H1 (cell line): Measurements from ENCODE around the gene MGLL. TPM values are rescaled to one million over a fixed set of nuclear protein-coding genes. Genes with fewer than 3 reads are reported as not detected.

Source experiments
- CTCF ChIA-PET: fragments of 300-600 bp; sonication (Branson Sonifier 250); formaldehyde crosslinking; loops from one replicate; lab custom pipeline; 2021; ENCODE audit not compliant: partially characterized antibody; lab: Charles Lee
- POLR2A ChIA-PET: fragments of 300-600 bp; sonication (Branson Sonifier 250); formaldehyde crosslinking; loops from one replicate; lab custom pipeline; 2021; ENCODE audit warnings: inconsistent platforms; ENCODE audit not compliant: partially characterized antibody; lab: Charles Lee
- DNase-seq, 2 experiments: peaks; one replicate each; pipeline versions ENCODE4 v3.0.0 to v3.0.0-alpha.2; 2010 to 2022; ENCODE audit warnings: low spot score in 2 of 2, low read depth in 1 of 2, mixed read lengths in 1 of 2
- FAIRE-seq: peaks from 2 replicates; lab custom pipeline; 2011; peaks lifted over from hg19 to GRCh38; lab: Jason Lieb, UNC
- H2AFZ ChIP-seq: 2 replicates; pipeline ENCODE4 v1.8.1; 2012; ENCODE audit warnings: low read length, inconsistent platforms
- H2AK5ac ChIP-seq: 2 replicates; pipeline ENCODE4 v1.6.1; 2013; ENCODE audit warnings: low read depth, low read length
- H2BK120ac ChIP-seq: replicated peaks from 2 replicates; pipeline ENCODE3; 2013; ENCODE audit warnings: low read depth, low read length, inconsistent platforms
- H2BK12ac ChIP-seq: 2 replicates; pipeline ENCODE4 v1.6.1; 2013; ENCODE audit warnings: low read depth, low read length
- H2BK15ac ChIP-seq: 2 replicates; pipeline ENCODE4 v1.6.1; 2013; ENCODE audit warnings: low read length
- H2BK20ac ChIP-seq: 2 replicates; pipeline ENCODE4 v1.6.1; 2013; ENCODE audit warnings: low read length
- H2BK5ac ChIP-seq: 2 replicates; pipeline ENCODE4 v1.6.1; 2013; ENCODE audit warnings: low read depth, low read length
- H3K14ac ChIP-seq: 2 replicates; pipeline ENCODE4 v1.6.1; 2013; ENCODE audit warnings: inconsistent platforms; ENCODE audit not compliant: insufficient read length
- H3K18ac ChIP-seq: 2 replicates; pipeline ENCODE4 v1.6.1; 2013; ENCODE audit warnings: low read length; ENCODE audit errors: extremely low read depth
- H3K23ac ChIP-seq: 2 replicates; pipeline ENCODE4 v1.6.1; 2013; ENCODE audit warnings: inconsistent platforms; ENCODE audit not compliant: insufficient read length
- H3K23me2 ChIP-seq: 2 replicates; pipeline ENCODE4 v1.6.1; 2013; ENCODE audit warnings: low read depth, low read length
- H3K27ac ChIP-seq: 2 replicates; pipeline ENCODE4 v1.6.1; 2011; ENCODE audit warnings: low read depth, low read length, inconsistent platforms
- H3K27me3 ChIP-seq, 4 experiments: replicated peaks in 1 of 4; 1 replicate in 1 of 4; 2 replicates in 3 of 4; pipeline versions ENCODE4 v1.6.1 to v1.8.1; 2011 to 2013; ENCODE audit warnings: low read length in 3 of 4, mild to moderate bottlenecking in 3 of 4, inconsistent platforms in 2 of 4, mixed read lengths in 2 of 4, moderate library complexity in 1 of 4; ENCODE audit not compliant: control insufficient read depth in 3 of 4, insufficient read depth in 3 of 4; ENCODE audit errors: extremely low read depth in 1 of 4
- H3K36me3 ChIP-seq, 4 experiments: 2 replicates each; pipeline versions ENCODE4 v1.6.1 to v1.8.1; 2011 to 2013; ENCODE audit warnings: mild to moderate bottlenecking in 4 of 4, low read length in 3 of 4, moderate library complexity in 2 of 4, control low read depth in 1 of 4, inconsistent platforms in 1 of 4; ENCODE audit not compliant: insufficient read depth in 4 of 4, control insufficient read depth in 2 of 4
- H3K4ac ChIP-seq: replicated peaks from 2 replicates; pipeline ENCODE3; 2013; ENCODE audit warnings: low read length, low read depth, mixed read lengths, inconsistent platforms; ENCODE audit not compliant: insufficient read length
- H3K4me1 ChIP-seq, 4 experiments: replicated peaks in 1 of 4; 1 replicate in 1 of 4; 2 replicates in 3 of 4; pipeline versions ENCODE4 v1.6.1 to v1.8.1; 2011 to 2013; ENCODE audit warnings: low read length in 3 of 4, inconsistent platforms in 2 of 4, mixed read lengths in 1 of 4; ENCODE audit not compliant: insufficient read depth in 4 of 4, control insufficient read depth in 3 of 4
- H3K4me2 ChIP-seq, 2 experiments: 2 replicates each; pipeline versions ENCODE4 v1.6.1 to v1.8.1; 2011 to 2013; ENCODE audit warnings: low read depth in 2 of 2, low read length in 2 of 2, control low read depth in 1 of 2, inconsistent platforms in 1 of 2, mild to moderate bottlenecking in 1 of 2; ENCODE audit not compliant: insufficient read depth in 1 of 2
- H3K4me3 ChIP-seq, 4 experiments: fragments of 200-600, 300-600 bp in 1 of 4; sonication (generic), shearing (Covaris generic), sonication (Bioruptor Twin) in 1 of 4; 2 replicates each; pipeline versions ENCODE4 v1.5.1 to v1.8.1; 2011 to 2016; ENCODE audit warnings: low read length in 4 of 4, low read depth in 3 of 4, control low read depth in 2 of 4, inconsistent platforms in 2 of 4, mild to moderate bottlenecking in 2 of 4, mixed read lengths in 1 of 4, moderate library complexity in 1 of 4; ENCODE audit not compliant: insufficient read depth in 2 of 4; ENCODE audit errors: extremely low read depth in 1 of 4
- H3K56ac ChIP-seq: replicated peaks from 2 replicates; pipeline ENCODE3; 2013; ENCODE audit warnings: low read depth, mild to moderate bottlenecking, mixed read lengths, low read length, inconsistent platforms; ENCODE audit not compliant: insufficient read length
- H3K79me1 ChIP-seq: 2 replicates; pipeline ENCODE4 v1.6.1; 2013; ENCODE audit warnings: low read depth, low read length, control low read depth
- H3K79me2 ChIP-seq, 2 experiments: 2 replicates each; pipeline versions ENCODE4 v1.6.1 to v1.8.1; 2012 to 2013; ENCODE audit warnings: low read length in 2 of 2, mild to moderate bottlenecking in 2 of 2, inconsistent platforms in 1 of 2; ENCODE audit not compliant: insufficient read depth in 2 of 2, control insufficient read depth in 1 of 2
- H3K9ac ChIP-seq, 4 experiments: replicated peaks in 1 of 4; 1 replicate in 1 of 4; 2 replicates in 3 of 4; pipeline versions ENCODE4 v1.6.1 to v1.8.1; 2011 to 2013; ENCODE audit warnings: low read depth in 3 of 4, low read length in 3 of 4, control low read depth in 2 of 4, mild to moderate bottlenecking in 2 of 4, moderate library complexity in 2 of 4, inconsistent platforms in 1 of 4; ENCODE audit errors: extremely low read depth in 1 of 4
- H3K9me3 ChIP-seq, 2 experiments: 2 replicates each; pipeline versions ENCODE4 v1.6.1 to v1.8.1; 2012 to 2013; ENCODE audit warnings: mild to moderate bottlenecking in 2 of 2, moderate library complexity in 2 of 2, control low read depth in 1 of 2, inconsistent platforms in 1 of 2, low read depth in 1 of 2, low read length in 1 of 2, mixed read lengths in 1 of 2; ENCODE audit not compliant: insufficient read depth in 2 of 2
- H4K20me1 ChIP-seq, 2 experiments: replicated peaks in 1 of 2; 2 replicates each; pipeline versions ENCODE3 to v1.8.1; 2011 to 2013; ENCODE audit warnings: inconsistent platforms in 2 of 2, low read length in 2 of 2, mild to moderate bottlenecking in 1 of 2; ENCODE audit not compliant: insufficient read depth in 2 of 2, control insufficient read depth in 1 of 2
- H4K5ac ChIP-seq: 2 replicates; pipeline ENCODE4 v1.6.1; 2013; ENCODE audit warnings: low read length, low read depth, mixed read lengths, inconsistent platforms; ENCODE audit not compliant: insufficient read length
- H4K8ac ChIP-seq: 2 replicates; pipeline ENCODE4 v1.8.0; 2013; ENCODE audit warnings: mild to moderate bottlenecking, moderate library complexity, low read length, inconsistent platforms; ENCODE audit not compliant: insufficient read depth; ENCODE audit errors: extremely low read depth
- H4K91ac ChIP-seq: replicated peaks from 2 replicates; pipeline ENCODE3; 2013; ENCODE audit warnings: low read length, mixed read lengths, inconsistent platforms; ENCODE audit not compliant: insufficient read length
- BRCA1 ChIP-seq: IDR thresholded peaks from 2 replicates; pipeline ENCODE4 v1.6.1; 2012; ENCODE audit warnings: low read depth, low read length, improper control_type of control experiment
- CBX5 ChIP-seq: fragments of 300-800, 300-1000 bp; sonication (generic); IDR thresholded peaks from 2 replicates; pipeline ENCODE4 v1.7.1; 2016; ENCODE audit warnings: antibody characterized with exemption, low read length, low read depth
- CREB1 ChIP-seq: IDR thresholded peaks from 2 replicates; pipeline ENCODE4 v1.6.1; 2012; ENCODE audit warnings: inconsistent platforms
- HDAC2 ChIP-seq, 2 experiments: fragments of 300-600 bp in 1 of 2; sonication (generic) in 1 of 2; IDR thresholded peaks; 2 replicates each; pipeline ENCODE4 v1.6.1; 2011 to 2012; ENCODE audit warnings: low read depth in 2 of 2, low read length in 2 of 2, mild to moderate bottlenecking in 2 of 2, moderate library complexity in 2 of 2, borderline replicate concordance in 1 of 2, inconsistent platforms in 1 of 2
- MAFK ChIP-seq: IDR thresholded peaks from 2 replicates; pipeline ENCODE4 v1.6.1; 2012; ENCODE audit warnings: low read depth, mild to moderate bottlenecking, improper control_type of control experiment, low read length
- PHF8 ChIP-seq: fragments of 200-600 bp; sonication (generic); conservative IDR thresholded peaks from 2 replicates; pipeline ENCODE4 v1.7.1; 2012; ENCODE audit warnings: low read depth, mild to moderate bottlenecking, inconsistent platforms, low read length, moderate library complexity
- RAD21 ChIP-seq, 2 experiments: IDR thresholded peaks in 1 of 2; conservative IDR thresholded peaks in 1 of 2; 2 replicates each; pipeline ENCODE4 v1.6.1; 2011; ENCODE audit warnings: low read depth in 2 of 2, low read length in 2 of 2, improper control_type of control experiment in 1 of 2, inconsistent platforms in 1 of 2, mild to moderate bottlenecking in 1 of 2, moderate library complexity in 1 of 2
- TBP ChIP-seq: IDR thresholded peaks from 2 replicates; pipeline ENCODE4 v1.6.1; 2011; ENCODE audit warnings: low read depth, low read length, improper control_type of control experiment
- TCF12 ChIP-seq: IDR thresholded peaks from 2 replicates; pipeline ENCODE4 v1.6.1; 2011; ENCODE audit warnings: low read depth, mild to moderate bottlenecking, low read length
- WGBS, 2 experiments: shearing (Covaris generic) in 1 of 2; methylation state at CpG; one replicate each; pipeline versions ENCODE4 v1.1.6 to v1.1.7; 2013 to 2015; ENCODE audit warnings: low lambda C conversion rate in 2 of 2, mixed read lengths in 2 of 2, inconsistent platforms in 1 of 2, low coverage in 1 of 2, missing lambda C conversion rate in 1 of 2; ENCODE audit not compliant: insufficient replicate concordance in 2 of 2, insufficient coverage in 1 of 2, insufficient read length in 1 of 2; ENCODE audit errors: extremely low coverage in 1 of 2, missing lambda C conversion rate in 1 of 2; 5-methylcytosine and 5-hydroxymethylcytosine counted together
- polyA plus RNA-seq, 7 experiments: library from polyadenylated mRNA; depleted of rRNA in 3 of 7; stranded (reverse) in 5 of 7; unstranded in 2 of 7; fragments of >200 nt in 5 of 7; fragments of 200-250 nt in 2 of 7; gene quantifications; 1 replicate in 5 of 7; 2 replicates in 1 of 7; 4 replicates in 1 of 7; pipeline versions ENCODE4 v1.2.1 to v1.2.3, GENCODE V29; 2011 to 2013; ENCODE audit warnings: missing spikeins in 2 of 7, mixed read lengths in 2 of 7
- total RNA-seq: library from RNA; stranded (reverse); fragmentation: NEBNext Ultra II Directional; extraction: Animal tissue kit (Norgen Biotek cat#: 25700); gene quantifications from 2 replicates; pipeline ENCODE4 v1.2.1, GENCODE V29; 2021
- TF ChIP-seq, protein P1 (sequence below): IDR thresholded peaks from 2 replicates; pipeline ENCODE4 v1.6.1; 2012; ENCODE audit warnings: low read length, inconsistent platforms
- TF ChIP-seq, protein P2 (sequence below): IDR thresholded peaks from 2 replicates; pipeline ENCODE4 v1.6.1; 2012; ENCODE audit warnings: inconsistent platforms

The MGLL gene
- total and polyA plus RNA-seq, 2 of the 8 experiments (the other 6 are each of a cell fraction or from before 2014, with no cell fraction given) = 0.05 to 0.34 TPM

DNA sequence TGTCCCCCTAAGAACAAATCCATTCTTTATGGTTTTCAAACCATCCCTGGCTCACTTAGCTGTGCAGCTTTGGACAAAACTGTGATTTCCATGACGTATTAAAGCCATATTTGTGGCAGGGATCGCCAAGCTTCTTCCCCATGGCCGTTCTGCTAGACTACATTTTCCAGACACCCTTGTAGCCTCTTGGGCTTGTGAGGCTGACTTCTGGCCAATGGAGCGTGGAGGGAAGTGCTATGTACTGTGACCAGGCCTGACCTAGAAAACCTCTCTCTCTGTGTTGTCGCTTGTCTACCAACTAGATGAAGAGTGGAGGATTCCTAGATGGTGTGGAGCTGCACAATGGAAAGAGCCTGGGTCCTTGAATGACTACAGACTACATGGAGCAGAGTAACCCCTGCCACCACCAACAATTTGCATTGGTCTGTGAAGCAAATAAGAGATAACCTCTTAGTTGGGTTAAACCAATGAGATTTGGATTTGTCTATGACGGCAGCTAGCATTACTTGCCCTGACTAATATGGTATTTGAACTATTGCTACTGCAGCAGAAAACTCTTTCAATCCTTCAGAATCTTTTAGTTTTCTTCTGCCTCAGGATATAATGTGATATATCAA lies 22.1 kb upstream of the MGLL start:
- Histone ChIP-seq H3K23me2 (no peaks in the 10 kb centered on the region), H2BK15ac (no peak overlapping the region), H4K8ac (no peak overlapping the region), H3K27me3 (no peaks in the 10 kb centered on the region), H4K5ac (no peak overlapping the region), H2BK120ac (no peak overlapping the region), H3K4me2 (no peak overlapping the region), H3K4ac (no peak overlapping the region), H3K79me2 (no peaks in the 10 kb centered on the region), H3K18ac (no peak overlapping the region), H4K20me1 (no peaks in the 10 kb centered on the region), H2AK5ac (no peak overlapping the region), H3K4me3 (no peak overlapping the region), H3K56ac (no peak overlapping the region), H3K79me1 (no peaks in the 10 kb centered on the region), H3K36me3 (no peaks in the 10 kb centered on the region), H2AFZ (no peak overlapping the region), H3K27ac (no peak overlapping the region), H2BK12ac (no peak overlapping the region), H3K23ac (no peak overlapping the region), H3K9me3 (no peaks in the 10 kb centered on the region), H3K4me1 (peaks cover 0 to 3% (median 1%) of the 10 kb centered on the region in 4 experiments; a peak in 2 of 7 replicates), H3K9ac (no peak overlapping the region), H2BK5ac (no peak overlapping the region), H2BK20ac (no peak overlapping the region), H3K14ac (no peak overlapping the region), H4K91ac (no peak overlapping the region)
- 84% methylated on average over 6 of the region's 6 CpGs; no CpG with 5 or more reads in 1 of the 2 experiments for WGBS, 2 experiments
- DNase-seq (no peak), FAIRE-seq (no peak)
- ChIA-PET CTCF (interaction anchor here (0.8 to 3.1 kb wide), 3 partner anchors 10 to 165 kb away, joined by 3 to 13 read pairs (median 5); no protein-coding TSS in a partner anchor), POLR2A (no interaction called here)
- TF ChIP-seq PHF8 = no peak
- TF ChIP-seq, protein P1, sequence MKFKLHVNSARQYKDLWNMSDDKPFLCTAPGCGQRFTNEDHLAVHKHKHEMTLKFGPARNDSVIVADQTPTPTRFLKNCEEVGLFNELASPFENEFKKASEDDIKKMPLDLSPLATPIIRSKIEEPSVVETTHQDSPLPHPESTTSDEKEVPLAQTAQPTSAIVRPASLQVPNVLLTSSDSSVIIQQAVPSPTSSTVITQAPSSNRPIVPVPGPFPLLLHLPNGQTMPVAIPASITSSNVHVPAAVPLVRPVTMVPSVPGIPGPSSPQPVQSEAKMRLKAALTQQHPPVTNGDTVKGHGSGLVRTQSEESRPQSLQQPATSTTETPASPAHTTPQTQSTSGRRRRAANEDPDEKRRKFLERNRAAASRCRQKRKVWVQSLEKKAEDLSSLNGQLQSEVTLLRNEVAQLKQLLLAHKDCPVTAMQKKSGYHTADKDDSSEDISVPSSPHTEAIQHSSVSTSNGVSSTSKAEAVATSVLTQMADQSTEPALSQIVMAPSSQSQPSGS = no peak
- no peak for TF ChIP-seq RAD21 (IDR thresholded peaks at IDR 0.05 in 1 of 2, conservative IDR thresholded peaks at IDR 0.05 in 1 of 2; ENCODE audit: low read depth in 2 of 2, low read length in 2 of 2)
- TF ChIP-seq TCF12 = no peak
- no peak for TF ChIP-seq TBP
- no peak for TF ChIP-seq CREB1
- no peak for TF ChIP-seq HDAC2 (IDR thresholded peaks at IDR 0.05; ENCODE audit: borderline replicate concordance in 1 of 2, low read depth in 2 of 2, low read length in 2 of 2)
- TF ChIP-seq BRCA1 = no peak
- TF ChIP-seq, protein P2, sequence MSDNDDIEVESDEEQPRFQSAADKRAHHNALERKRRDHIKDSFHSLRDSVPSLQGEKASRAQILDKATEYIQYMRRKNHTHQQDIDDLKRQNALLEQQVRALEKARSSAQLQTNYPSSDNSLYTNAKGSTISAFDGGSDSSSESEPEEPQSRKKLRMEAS = no peak
- TF ChIP-seq MAFK = no peak
- TF ChIP-seq CBX5 = no peak
